ENCODE data around the gene MAP4K3.

- no peak for TF ChIP-seq CTCF (IDR thresholded peaks at IDR 0.05)
- TF ChIP-seq POLR2AphosphoS5 (IDR thresholded peaks at IDR 0.05), result no peak
- no peak for TF ChIP-seq POLR2A (IDR thresholded peaks at IDR 0.05)
These were observed 2.7 kb downstream of the MAP4K3 start for GRCh38 chr2:39434233-39434897.

Data from breast epithelium (tissue), 3 donors.